IMR-90 (cell line): ENCODE results near the gene AWAT2. TPM values are rescaled to one million over a fixed set of nuclear protein-coding genes. Genes with fewer than 3 reads are reported as not detected.

Source experiments
- ATAC-seq: fragments of 200-7000 bp; cut with Tn5 transposase; 2 replicates; pipeline ENCODE4 v1.9.1; 2020; ENCODE audit warnings: low read depth, mild to moderate bottlenecking, moderate library complexity
- BruUV-seq: library from RNA; stranded (reverse); fragments of 400-500 nt; replicated peaks from 2 replicates; lab custom pipeline; 2021; lab: Mats Ljungman, UMichigan
- CTCF ChIA-PET: fragments of 300-600 bp; formaldehyde crosslinking; extraction: SDS; loops from one replicate; lab custom pipeline; 2021; ENCODE audit warnings: antibody characterized with exemption; lab: Yijun Ruan, JAX
- POLR2A ChIA-PET: fragments of 300-600 bp; sonication (Branson Sonifier 250); formaldehyde crosslinking; loops from one replicate; lab custom pipeline; 2022; ENCODE audit warnings: antibody characterized with exemption; ENCODE audit not compliant: unreplicated experiment; lab: Charles Lee
- DNase-seq: peaks from one replicate; pipeline ENCODE4 v3.0.0; 2013
- H2AFZ ChIP-seq: replicated peaks from 2 replicates; pipeline ENCODE3; 2013; ENCODE audit warnings: low read length, mild to moderate bottlenecking; ENCODE audit not compliant: poor library complexity
- H2AK5ac ChIP-seq: 2 replicates; pipeline ENCODE4 v1.6.1; 2013; ENCODE audit warnings: low read depth, low read length, inconsistent platforms
- H2AK9ac ChIP-seq: replicated peaks from 2 replicates; pipeline ENCODE3; 2013; ENCODE audit warnings: mild to moderate bottlenecking, low read depth, low read length, moderate library complexity; ENCODE audit not compliant: poor library complexity
- H2BK120ac ChIP-seq: 2 replicates; pipeline ENCODE4 v1.6.1; 2013; ENCODE audit warnings: low read depth, low read length, inconsistent platforms
- H2BK15ac ChIP-seq: 3 replicates; pipeline ENCODE4 v1.6.1; 2013; ENCODE audit warnings: low read depth, low read length, inconsistent platforms
- H2BK20ac ChIP-seq: 2 replicates; pipeline ENCODE4 v1.6.1; 2013; ENCODE audit warnings: low read depth, mild to moderate bottlenecking, inconsistent platforms, low read length, moderate library complexity
- H2BK5ac ChIP-seq: 2 replicates; pipeline ENCODE4 v1.6.1; 2013; ENCODE audit warnings: mild to moderate bottlenecking, low read depth, low read length, inconsistent platforms; ENCODE audit not compliant: poor library complexity, severe bottlenecking
- H3K14ac ChIP-seq: replicated peaks from 2 replicates; pipeline ENCODE4 v1.6.1; 2013; ENCODE audit warnings: low read depth, low read length, inconsistent platforms
- H3K18ac ChIP-seq: 2 replicates; pipeline ENCODE4 v1.6.1; 2013; ENCODE audit warnings: low read depth, low read length, control low read depth
- H3K23ac ChIP-seq: 2 replicates; pipeline ENCODE4 v1.6.1; 2013; ENCODE audit warnings: low read depth, low read length, inconsistent platforms
- H3K27ac ChIP-seq: 2 replicates; pipeline ENCODE4 v1.5.1; 2013; ENCODE audit warnings: mild to moderate bottlenecking, control low read depth, low read length; ENCODE audit not compliant: insufficient read depth
- H3K27me3 ChIP-seq: 2 replicates; pipeline ENCODE4 v1.6.1; 2013; ENCODE audit warnings: low read length; ENCODE audit not compliant: control insufficient read depth, insufficient read depth
- H3K36me3 ChIP-seq: 2 replicates; pipeline ENCODE4 v1.6.1; 2013; ENCODE audit warnings: low read length, mixed read lengths; ENCODE audit not compliant: control insufficient read depth, insufficient read depth
- H3K4ac ChIP-seq: 2 replicates; pipeline ENCODE4 v1.6.1; 2013; ENCODE audit warnings: low read depth, low read length, inconsistent platforms
- H3K4me1 ChIP-seq: 2 replicates; pipeline ENCODE4 v1.6.1; 2013; ENCODE audit warnings: low read length, mixed read lengths; ENCODE audit not compliant: control insufficient read depth, insufficient read depth
- H3K4me2 ChIP-seq: 2 replicates; pipeline ENCODE4 v1.6.1; 2013; ENCODE audit warnings: low read depth, mild to moderate bottlenecking, control low read depth, low read length, moderate library complexity
- H3K4me3 ChIP-seq: 2 replicates; pipeline ENCODE4 v1.5.1; 2013; ENCODE audit warnings: low read depth, mild to moderate bottlenecking, control low read depth, low read length, moderate library complexity; ENCODE audit not compliant: insufficient read depth
- H3K56ac ChIP-seq: 2 replicates; pipeline ENCODE4 v1.6.1; 2013; ENCODE audit warnings: low read length, inconsistent platforms; ENCODE audit not compliant: insufficient read depth; ENCODE audit errors: extremely low read depth
- H3K79me1 ChIP-seq, 2 experiments: 2 replicates each; pipeline ENCODE4 v1.6.1; 2013; ENCODE audit warnings: low read length in 2 of 2, inconsistent platforms in 1 of 2, low read depth in 1 of 2
- H3K9ac ChIP-seq: 2 replicates; pipeline ENCODE4 v1.6.1; 2013; ENCODE audit warnings: low read depth, low read length, control low read depth
- H3K9me1 ChIP-seq: 2 replicates; pipeline ENCODE4 v1.6.1; 2013; ENCODE audit warnings: low read length, inconsistent platforms; ENCODE audit not compliant: insufficient read depth
- H3K9me3 ChIP-seq: 2 replicates; pipeline ENCODE4 v1.6.1; 2013; ENCODE audit warnings: low read length; ENCODE audit not compliant: control insufficient read depth, insufficient read depth
- H4K20me1 ChIP-seq: 2 replicates; pipeline ENCODE4 v1.6.1; 2013; ENCODE audit warnings: low read length, inconsistent platforms; ENCODE audit not compliant: insufficient read depth
- H4K5ac ChIP-seq: 2 replicates; pipeline ENCODE4 v1.6.1; 2013; ENCODE audit warnings: mild to moderate bottlenecking, low read depth, low read length, control low read depth
- H4K8ac ChIP-seq, 2 experiments: 2 replicates each; pipeline ENCODE4 v1.6.1; 2013; ENCODE audit warnings: low read depth in 2 of 2, low read length in 2 of 2, control low read depth in 1 of 2, inconsistent platforms in 1 of 2
- H4K91ac ChIP-seq: 2 replicates; pipeline ENCODE4 v1.6.1; 2013; ENCODE audit warnings: low read depth, low read length, inconsistent platforms; ENCODE audit not compliant: insufficient read depth
- CTCF ChIP-seq: conservative IDR thresholded peaks from 2 replicates; pipeline ENCODE4 v1.5.1; 2012; ENCODE audit warnings: mild to moderate bottlenecking, low read depth, low read length, improper control_type of control experiment
- ELK1 ChIP-seq: fragments of 150-350 bp; IDR thresholded peaks from 2 replicates; pipeline ENCODE4 v1.6.1; 2016; ENCODE audit warnings: low read depth, mild to moderate bottlenecking, low read length, moderate library complexity, borderline replicate concordance
- RAD21 ChIP-seq: IDR thresholded peaks from 2 replicates; pipeline ENCODE4 v1.6.1; 2012; ENCODE audit warnings: low read length, improper control_type of control experiment
- RCOR1 ChIP-seq: IDR thresholded peaks from 2 replicates; pipeline ENCODE4 v1.6.1; 2012; ENCODE audit warnings: mild to moderate bottlenecking, low read length, improper control_type of control experiment; ENCODE audit not compliant: insufficient replicate concordance
- RFX5 ChIP-seq: IDR thresholded peaks from 2 replicates; pipeline ENCODE4 v1.8.0; 2012; ENCODE audit warnings: low read depth, mild to moderate bottlenecking, low read length, moderate library complexity
- SMC3 ChIP-seq: fragments of 150-350 bp; IDR thresholded peaks from 2 replicates; pipeline ENCODE4 v1.6.1; 2016; ENCODE audit warnings: low read depth, mild to moderate bottlenecking, antibody characterized with exemption, low read length, moderate library complexity
- WGBS, 2 experiments: methylation state at CpG; one replicate each; pipeline versions ENCODE4 v1.1.5 to v1.1.7; 2013; ENCODE audit warnings: missing lambda C conversion rate in 2 of 2; ENCODE audit not compliant: insufficient read length in 1 of 2; ENCODE audit errors: extremely low coverage in 2 of 2; 5-methylcytosine and 5-hydroxymethylcytosine counted together
- dilution Hi-C: fragments of 300-500 bp; cut with HindIII; formaldehyde crosslinking; loops from one replicate; pipeline ENCODE4 v1.14.3; 2018; ENCODE audit warnings: low sequenced_read_pairs; ENCODE audit not compliant: unreplicated experiment
- in situ Hi-C: fragments of 300-500 bp; cut with MboI; formaldehyde crosslinking; loops from 3 replicates; pipeline ENCODE4 v1.14.3; 2019; ENCODE audit warnings: low sequenced_read_pairs, inconsistent platforms, mixed read lengths
- intact Hi-C: fragments of 100-400 bp; cut with micrococcal nuclease; formaldehyde crosslinking; loops from 2 replicates; pipeline ENCODE4 v1.10.0; 2022
- polyA plus RNA-seq, 3 experiments: library from polyadenylated mRNA; depleted of rRNA; stranded (reverse); fragments of >200 nt; gene quantifications; 2 replicates each; pipeline ENCODE4 v1.2.3, GENCODE V29; 2012; ENCODE audit warnings: low replicate concordance in 1 of 3
- total RNA-seq: library from RNA; depleted of rRNA; stranded (reverse); fragments of >200 nt; gene quantifications from 2 replicates; pipeline ENCODE4 v1.2.3, GENCODE V29; 2012

AWAT2 gene
- total and polyA plus RNA-seq, 2 of the 4 experiments (the other 2 are of a cell fraction) = under 0.01 TPM; not detected in 1

DNA sequence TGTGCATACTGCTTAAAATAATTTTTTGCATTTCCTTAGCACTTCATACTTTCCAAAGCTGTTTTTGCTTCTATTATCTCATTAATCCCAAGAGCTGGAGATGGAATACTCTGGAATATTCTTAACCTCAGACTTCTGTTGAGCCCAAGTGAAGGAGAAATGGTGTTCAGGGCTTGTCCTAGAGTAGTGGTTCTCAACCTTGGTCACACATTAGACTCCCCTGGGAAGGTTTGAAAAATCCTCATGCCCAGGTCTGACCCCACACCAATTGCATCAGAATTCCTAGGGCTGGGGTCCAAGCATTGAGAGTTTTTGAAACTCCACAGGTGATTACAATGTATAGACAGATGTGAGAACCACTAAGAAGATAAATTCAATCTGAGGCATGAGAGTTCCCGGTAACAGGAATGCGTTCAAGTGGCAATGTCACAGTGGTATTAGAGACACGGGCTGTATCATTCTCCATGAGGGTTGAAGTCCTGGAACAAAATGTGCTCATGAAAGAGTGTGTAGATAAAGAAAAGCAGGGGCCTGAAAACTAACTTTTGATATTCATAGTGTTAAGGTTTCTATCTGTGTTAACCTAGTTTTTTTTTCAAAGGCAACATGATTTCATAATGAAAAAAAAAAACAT, 47.9 kb downstream of the AWAT2 start:
- no peak overlapping the region for H3K27ac ChIP-seq
- no peak overlapping the region for H2BK15ac ChIP-seq
- no peak overlapping the region for H2BK120ac ChIP-seq
- DNase-seq (no peak), ATAC-seq (no peak)
- H3K9me3 ChIP-seq = no peaks in the 10 kb centered on the region
- CTCF ChIA-PET = no interaction called here
- no peak overlapping the region for H2BK5ac ChIP-seq
- no TSS peak for BruUV-seq
- H2BK20ac ChIP-seq = no peak overlapping the region
- H3K4me1 ChIP-seq = no peaks in the 10 kb centered on the region
- no peak overlapping the region for H4K91ac ChIP-seq
- no peak overlapping the region for H2AFZ ChIP-seq
- H3K4me3 ChIP-seq = no peak overlapping the region
- POLR2A ChIA-PET = no interaction called here
- no peak overlapping the region for H2AK5ac ChIP-seq
- H3K9ac ChIP-seq = no peak overlapping the region
- H3K4me2 ChIP-seq = no peak overlapping the region
- no peaks in the 10 kb centered on the region for H3K9me1 ChIP-seq
- H2AK9ac ChIP-seq = no peak overlapping the region
- no peaks in the 10 kb centered on the region for H3K79me1 ChIP-seq
- no peak overlapping the region for H3K23ac ChIP-seq
- no peak overlapping the region for H3K56ac ChIP-seq
- no peak overlapping the region for H3K14ac ChIP-seq
- intact Hi-C loops (no loop called here), in situ Hi-C loops (no loop called here), dilution Hi-C loops (no loop called here)
- no peak overlapping the region for H4K5ac ChIP-seq
- H3K27me3 ChIP-seq = no peaks in the 10 kb centered on the region; the same call in 1 of the 2 replicates
- no peak overlapping the region for H4K8ac ChIP-seq
- no peaks in the 10 kb centered on the region for H4K20me1 ChIP-seq
- TF ChIP-seq CTCF (no peak), RFX5 (no peak), RAD21 (no peak), RCOR1 (no peak), SMC3 (no peak), ELK1 (no peak)
- WGBS, 2 experiments = 60% methylated on average over 3 of the region's 3 CpGs; no CpG with 5 or more reads in 1 of the 2 experiments
- no peak overlapping the region for H3K18ac ChIP-seq
- H3K36me3 ChIP-seq = no peaks in the 10 kb centered on the region
- H3K4ac ChIP-seq = no peak overlapping the region
